HCT116 (cell line): Measurements from ENCODE around the gene MAML1.
"Not testable (repeated sequence)": the region's sequence is repeated elsewhere in the genome, so short reads cannot be mapped to it uniquely, and the experiment has no call there.

ENCODE experiments used
- ATF3 ChIP-seq: IDR thresholded peaks from 2 replicates; pipeline ENCODE4 v1.6.1; 2012
- CTCF ChIP-seq, 3 experiments: fragments of 200-600 bp in 1 of 3; sonication (generic) in 1 of 3; IDR thresholded peaks in 2 of 3; conservative IDR thresholded peaks in 1 of 3; 2 replicates each; pipeline ENCODE4 v1.5.1; 2012 to 2017; ENCODE audit warnings: low read depth in 2 of 3, low read length in 2 of 3, antibody characterized with exemption in 1 of 3, borderline replicate concordance in 1 of 3, control low read depth in 1 of 3, mild to moderate bottlenecking in 1 of 3, mixed read lengths in 1 of 3, mixed run types in 1 of 3, moderate library complexity in 1 of 3; ENCODE audit not compliant: insufficient read depth in 1 of 3
- EZH2 ChIP-seq: fragments of 200-600 bp; sonication (generic); IDR thresholded peaks from 2 replicates; pipeline ENCODE4 v1.6.1; 2017; ENCODE audit warnings: antibody characterized with exemption, mixed run types
- EZH2phosphoT487 ChIP-seq: fragments of 200-600 bp; IDR thresholded peaks from 2 replicates; pipeline ENCODE4 v1.6.1; 2018; ENCODE audit warnings: antibody characterized with exemption, borderline replicate concordance
- JUND ChIP-seq: IDR thresholded peaks from 2 replicates; pipeline ENCODE4 v1.6.1; 2012
- POLR2A ChIP-seq: IDR thresholded peaks from 2 replicates; pipeline ENCODE4 v1.7.0; 2011; ENCODE audit warnings: borderline replicate concordance; ENCODE audit not compliant: insufficient read depth, insufficient read length; ENCODE audit errors: extremely low read depth
- POLR2AphosphoS5 ChIP-seq: IDR thresholded peaks from 2 replicates; pipeline ENCODE4 v1.6.1; 2011; ENCODE audit warnings: mild to moderate bottlenecking, low read depth, low read length, moderate library complexity

DNA sequence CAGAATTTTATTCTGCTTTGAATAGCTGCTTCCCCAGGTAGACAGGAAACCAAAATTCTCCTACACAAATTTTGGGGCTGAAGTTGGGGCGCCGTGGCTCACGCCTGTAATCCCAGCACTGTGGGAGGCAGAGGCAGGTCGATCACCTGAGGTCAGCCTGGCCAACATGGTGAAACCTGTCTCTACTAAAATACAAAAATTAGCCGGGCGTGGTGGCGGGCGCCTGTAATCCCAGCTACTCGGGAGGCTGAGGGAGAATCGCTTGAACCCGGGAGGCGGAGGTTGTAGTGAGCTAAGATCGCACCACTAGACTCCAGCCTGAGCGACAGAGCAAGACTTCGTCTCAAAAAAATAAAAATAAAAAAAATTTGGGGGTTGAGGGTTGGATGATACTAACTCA, 35.1 kb upstream of the MAML1 start:
- TF ChIP-seq CTCF (IDR thresholded peaks at IDR 0.05 in 2 of 3, conservative IDR thresholded peaks at IDR 0.05 in 1 of 3; ENCODE audit: borderline replicate concordance in 1 of 3, insufficient read depth in 1 of 3, low read depth in 2 of 3, low read length in 2 of 3); ATF3; JUND; EZH2phosphoT487; POLR2AphosphoS5; EZH2; POLR2A: not testable (repeated sequence)
